OCI-LY1 (cell line): Measurements from ENCODE around the gene SLC6A18.

Experiments used
- EZH2 ChIP-seq: fragments of 200-600 bp; sonication (generic), shearing (Covaris generic); IDR thresholded peaks from 2 replicates; pipeline ENCODE4 v1.8.0; 2017; ENCODE audit warnings: borderline replicate concordance, mixed run types, mild to moderate bottlenecking, antibody characterized with exemption, low read length, moderate library complexity, mixed read lengths
- TF ChIP-seq, protein P1 (sequence below): fragments of 200-600 bp; sonication (generic), shearing (Covaris generic); IDR thresholded peaks from 2 replicates; pipeline ENCODE4 v1.5.1; 2017; ENCODE audit warnings: mild to moderate bottlenecking, antibody characterized with exemption, low read length, moderate library complexity, mixed read lengths

DNA sequence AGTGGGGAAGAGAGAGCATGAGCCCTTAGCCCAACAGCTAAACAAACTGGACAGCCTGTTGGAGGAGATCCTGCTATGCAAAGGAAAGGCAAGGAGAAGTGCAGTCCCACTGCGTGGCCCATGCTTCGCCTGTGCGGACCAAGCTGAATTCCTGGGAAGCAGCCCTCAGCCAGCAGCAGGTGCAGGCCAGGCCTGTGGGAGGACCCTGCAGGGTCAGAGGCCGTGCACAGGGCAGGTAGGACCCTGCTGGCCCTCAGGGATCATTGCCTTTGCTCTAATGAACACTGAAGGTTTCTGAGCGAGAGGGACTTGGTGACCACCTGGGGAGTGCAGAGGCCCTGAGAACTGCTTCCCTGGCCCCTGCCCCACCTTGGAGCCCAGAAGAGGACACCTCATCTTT, 29.7 kb upstream of the SLC6A18 start:
- TF ChIP-seq, protein P1, sequence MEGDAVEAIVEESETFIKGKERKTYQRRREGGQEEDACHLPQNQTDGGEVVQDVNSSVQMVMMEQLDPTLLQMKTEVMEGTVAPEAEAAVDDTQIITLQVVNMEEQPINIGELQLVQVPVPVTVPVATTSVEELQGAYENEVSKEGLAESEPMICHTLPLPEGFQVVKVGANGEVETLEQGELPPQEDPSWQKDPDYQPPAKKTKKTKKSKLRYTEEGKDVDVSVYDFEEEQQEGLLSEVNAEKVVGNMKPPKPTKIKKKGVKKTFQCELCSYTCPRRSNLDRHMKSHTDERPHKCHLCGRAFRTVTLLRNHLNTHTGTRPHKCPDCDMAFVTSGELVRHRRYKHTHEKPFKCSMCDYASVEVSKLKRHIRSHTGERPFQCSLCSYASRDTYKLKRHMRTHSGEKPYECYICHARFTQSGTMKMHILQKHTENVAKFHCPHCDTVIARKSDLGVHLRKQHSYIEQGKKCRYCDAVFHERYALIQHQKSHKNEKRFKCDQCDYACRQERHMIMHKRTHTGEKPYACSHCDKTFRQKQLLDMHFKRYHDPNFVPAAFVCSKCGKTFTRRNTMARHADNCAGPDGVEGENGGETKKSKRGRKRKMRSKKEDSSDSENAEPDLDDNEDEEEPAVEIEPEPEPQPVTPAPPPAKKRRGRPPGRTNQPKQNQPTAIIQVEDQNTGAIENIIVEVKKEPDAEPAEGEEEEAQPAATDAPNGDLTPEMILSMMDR: no peak
- no peak for TF ChIP-seq EZH2
